Measurements from ENCODE around the gene MMUT. TPM values are rescaled to one million over a fixed set of nuclear protein-coding genes. Genes with fewer than 3 reads are reported as not detected.

MMUT gene
- total RNA-seq, 1 experiment from 2014 or later = 12.4 TPM

DNA sequence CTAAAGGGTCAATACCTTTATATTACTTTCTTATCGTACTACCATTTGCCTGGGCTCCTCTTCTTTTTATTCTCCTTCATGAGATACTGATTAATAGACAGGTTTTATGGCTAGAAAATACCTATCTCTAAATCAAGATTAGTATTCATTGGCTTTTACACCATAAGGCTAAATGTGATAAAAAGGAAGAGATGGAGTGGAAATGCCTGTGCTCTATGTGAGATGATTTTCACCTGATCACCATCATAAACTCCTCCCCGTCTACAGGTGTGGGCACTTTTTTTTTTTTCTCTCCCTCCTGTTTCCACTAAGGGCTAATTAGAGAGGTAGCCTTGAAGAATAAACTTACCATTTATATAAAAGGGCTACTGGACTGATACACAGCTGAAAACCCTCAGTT, 36.6 kb upstream of the MMUT start, which contains the start of gene GLYATL3:
GLYATL3 (plus strand) TSS at position 301 of the 400 bp plus-strand sequence. CDS start 12,068 bp downstream, outside the sequence.
- H3K4me1 ChIP-seq (ENCODE audit: control insufficient read depth in 1 of 2, insufficient read depth in 2 of 2, low read length in 2 of 2) = no peaks in the 10 kb centered on the region
- TF ChIP-seq SP1 (IDR thresholded peaks at IDR 0.05; ENCODE audit: low read depth) = no peak
- no peak for TF ChIP-seq JUND (IDR thresholded peaks at IDR 0.05)
- no peak for TF ChIP-seq RAD21 (IDR thresholded peaks at IDR 0.05; ENCODE audit: low read depth)
- TF ChIP-seq POLR2AphosphoS5 (IDR thresholded peaks at IDR 0.05; ENCODE audit: low read depth, low read length) = no peak
- TF ChIP-seq, protein P1, sequence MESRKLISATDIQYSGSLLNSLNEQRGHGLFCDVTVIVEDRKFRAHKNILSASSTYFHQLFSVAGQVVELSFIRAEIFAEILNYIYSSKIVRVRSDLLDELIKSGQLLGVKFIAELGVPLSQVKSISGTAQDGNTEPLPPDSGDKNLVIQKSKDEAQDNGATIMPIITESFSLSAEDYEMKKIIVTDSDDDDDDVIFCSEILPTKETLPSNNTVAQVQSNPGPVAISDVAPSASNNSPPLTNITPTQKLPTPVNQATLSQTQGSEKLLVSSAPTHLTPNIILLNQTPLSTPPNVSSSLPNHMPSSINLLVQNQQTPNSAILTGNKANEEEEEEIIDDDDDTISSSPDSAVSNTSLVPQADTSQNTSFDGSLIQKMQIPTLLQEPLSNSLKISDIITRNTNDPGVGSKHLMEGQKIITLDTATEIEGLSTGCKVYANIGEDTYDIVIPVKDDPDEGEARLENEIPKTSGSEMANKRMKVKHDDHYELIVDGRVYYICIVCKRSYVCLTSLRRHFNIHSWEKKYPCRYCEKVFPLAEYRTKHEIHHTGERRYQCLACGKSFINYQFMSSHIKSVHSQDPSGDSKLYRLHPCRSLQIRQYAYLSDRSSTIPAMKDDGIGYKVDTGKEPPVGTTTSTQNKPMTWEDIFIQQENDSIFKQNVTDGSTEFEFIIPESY (IDR thresholded peaks at IDR 0.05; ENCODE audit: extremely low read depth, insufficient replicate concordance, low read length) = no peak
- TF ChIP-seq ELF1 (IDR thresholded peaks at IDR 0.05; ENCODE audit: borderline replicate concordance, low read depth) = no peak
- TF ChIP-seq TCF7L2 (IDR thresholded peaks at IDR 0.05; ENCODE audit: borderline replicate concordance, extremely low read depth, insufficient read depth, insufficient read length) = no peak
- no peak for TF ChIP-seq SIN3A (IDR thresholded peaks at IDR 0.05; ENCODE audit: low read depth)
- TF ChIP-seq, protein P2, sequence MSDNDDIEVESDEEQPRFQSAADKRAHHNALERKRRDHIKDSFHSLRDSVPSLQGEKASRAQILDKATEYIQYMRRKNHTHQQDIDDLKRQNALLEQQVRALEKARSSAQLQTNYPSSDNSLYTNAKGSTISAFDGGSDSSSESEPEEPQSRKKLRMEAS (IDR thresholded peaks at IDR 0.05) = no peak
- ATAC-seq = no peak

More for the DNA sequence above, 36.6 kb upstream of the MMUT start, which contains the start of gene GLYATL3:
- Histone ChIP-seq H3K27me3 (ENCODE audit: insufficient read depth, low read length) (no peaks in the 10 kb centered on the region), H3K9ac (ENCODE audit: low read length) (no peak within 1 kb of the TSS), H3K27ac (ENCODE audit: low read depth, low read length) (no peak within 1 kb of the TSS), H3K4me3 (replicated peaks in 1 of 2; ENCODE audit: low read depth in 1 of 2, low read length in 2 of 2) (no peak within 1 kb of the TSS), H3K9me3 (ENCODE audit: control insufficient read depth in 1 of 2, insufficient read depth in 1 of 2, low read depth in 1 of 2, low read length in 2 of 2) (no peaks in the 10 kb centered on the region), H4K20me1 (ENCODE audit: insufficient read depth) (no peaks in the 10 kb centered on the region), H3K79me2 (ENCODE audit: insufficient read depth, low read length) (no peaks in the 10 kb centered on the region), H3K9me2 (ENCODE audit: insufficient read depth) (no peaks in the 10 kb centered on the region), H3K36me3 (ENCODE audit: control insufficient read depth in 1 of 2, insufficient read depth in 2 of 2, low read length in 2 of 2) (no peaks in the 10 kb centered on the region), H2AFZ (ENCODE audit: low read depth, low read length, poor library complexity, severe bottlenecking) (no peak within 1 kb of the TSS), H3K4me2 (ENCODE audit: low read length) (no peak within 1 kb of the TSS)
- no TSS peak for BruUV-seq (replicated peaks)
- ChIA-PET CTCF (no interaction called here), POLR2A (no interaction called here), RAD21 (ENCODE audit: low non-redundant PET in 1 of 2, low total read pairs in 2 of 2, uncharacterized antibody in 2 of 2, unreplicated experiment in 2 of 2) (no interaction called here)
- intact Hi-C loops (cut with micrococcal nuclease) = no loop called here
- no peak for DNase-seq (ENCODE audit: low read depth, low spot score)

All from HCT116 (cell line).